GM12878 (cell line): Measurements from ENCODE around the gene HOXC12. TPM values are rescaled to one million over a fixed set of nuclear protein-coding genes. Genes with fewer than 3 reads are reported as not detected.

Experiments
- ATAC-seq: fragments of 200-7000 bp; cut with Tn5 transposase; 3 replicates; pipeline ENCODE4 v1.9.1; 2020; ENCODE audit warnings: mild to moderate bottlenecking, moderate library complexity
- BruUV-seq: library from RNA; stranded (reverse); fragments of 400-500 nt; replicated peaks from 2 replicates; lab custom pipeline; 2021; lab: Mats Ljungman, UMichigan
- CTCF ChIA-PET: fragments of 300-600 bp; sonication (Branson Sonifier 250); formaldehyde crosslinking; extraction: SDS; loops from one replicate; lab custom pipeline; 2021; ENCODE audit warnings: inconsistent platforms; lab: Yijun Ruan, JAX
- POLR2A ChIA-PET: fragments of 350-600 bp; formaldehyde crosslinking; extraction: SDS; loops from one replicate; lab custom pipeline; 2021; ENCODE audit warnings: inconsistent platforms; lab: Charles Lee
- RAD21 ChIA-PET: fragments of 300-600 bp; sonication (Branson Sonifier 250); formaldehyde crosslinking; loops from one replicate; lab custom pipeline; 2023; ENCODE audit warnings: antibody characterized with exemption; ENCODE audit not compliant: unreplicated experiment; lab: Charles Lee
- SMC1A ChIA-PET: fragments of 300-600 bp; sonication (Branson Sonifier 250); formaldehyde crosslinking; loops from one replicate; lab custom pipeline; 2023; ENCODE audit not compliant: unreplicated experiment, uncharacterized antibody; lab: Charles Lee
- DNase-seq: peaks from one replicate; pipeline ENCODE4 v3.0.0-alpha.2; 2011; ENCODE audit warnings: low read depth, low spot score
- FAIRE-seq: peaks from 3 replicates; lab custom pipeline; 2011; peaks lifted over from hg19 to GRCh38; lab: Jason Lieb, UNC
- H2AFZ ChIP-seq: 2 replicates; pipeline ENCODE4 v1.6.0; 2011; ENCODE audit warnings: low read depth, low read length, control low read depth; ENCODE audit not compliant: control insufficient read depth
- H3K27ac ChIP-seq: 2 replicates; pipeline ENCODE4 v1.5.1; 2011; ENCODE audit warnings: control low read depth; ENCODE audit not compliant: control insufficient read depth, insufficient read depth
- H3K27me3 ChIP-seq, 2 experiments: replicated peaks in 1 of 2; 2 replicates each; pipeline versions ENCODE4 v1.6.0 to v1.6.1; 2011; ENCODE audit warnings: low read length in 1 of 2; ENCODE audit not compliant: control insufficient read depth in 2 of 2, insufficient read depth in 2 of 2
- H3K36me3 ChIP-seq, 2 experiments: 2 replicates each; pipeline ENCODE4 v1.5.1; 2011; ENCODE audit warnings: low read length in 1 of 2; ENCODE audit not compliant: control insufficient read depth in 2 of 2, insufficient read depth in 2 of 2
- H3K4me1 ChIP-seq: 2 replicates; pipeline ENCODE4 v1.6.1; 2011; ENCODE audit warnings: mild to moderate bottlenecking, low read length, moderate library complexity, mixed read lengths; ENCODE audit not compliant: control insufficient read depth, insufficient read depth
- H3K4me2 ChIP-seq: 2 replicates; pipeline ENCODE4 v1.6.0; 2011; ENCODE audit warnings: control low read depth; ENCODE audit not compliant: control insufficient read depth, insufficient read depth
- H3K4me3 ChIP-seq: fragments of 200-600 bp; sonication (generic); 2 replicates; pipeline ENCODE4 v1.5.1; 2016
- H3K79me2 ChIP-seq: 2 replicates; pipeline ENCODE4 v1.6.0; 2011; ENCODE audit warnings: low read length; ENCODE audit not compliant: control insufficient read depth, insufficient read depth
- H3K9ac ChIP-seq: 2 replicates; pipeline ENCODE4 v1.8.0; 2011; ENCODE audit warnings: low read length, control low read depth, mixed read lengths; ENCODE audit not compliant: control insufficient read depth, insufficient read depth
- H3K9me3 ChIP-seq: replicated peaks from 3 replicates; pipeline ENCODE4 v1.5.1; 2011; ENCODE audit warnings: mild to moderate bottlenecking, low read length; ENCODE audit not compliant: control insufficient read depth, insufficient read depth
- H4K20me1 ChIP-seq: 2 replicates; pipeline ENCODE4 v1.6.0; 2011; ENCODE audit not compliant: control insufficient read depth, insufficient read depth
- CEBPZ ChIP-seq: fragments of 150-350 bp; IDR thresholded peaks from 2 replicates; pipeline ENCODE4 v1.6.1; 2016; ENCODE audit warnings: low read depth, low read length
- FOXK2 ChIP-seq: fragments of 450-650 bp; IDR thresholded peaks from 2 replicates; pipeline ENCODE4 v1.6.1; 2017; ENCODE audit warnings: mild to moderate bottlenecking, moderate library complexity
- RB1 ChIP-seq: fragments of 450-650 bp; formaldehyde crosslinking; IDR thresholded peaks from 2 replicates; pipeline ENCODE4 v1.6.1; 2017; ENCODE audit warnings: mild to moderate bottlenecking, borderline replicate concordance
- SMARCA5 ChIP-seq: fragments of 450-650 bp; IDR thresholded peaks from 2 replicates; pipeline ENCODE4 v1.6.1; 2017; ENCODE audit warnings: mild to moderate bottlenecking
- STAT1 ChIP-seq: fragments of 450-650 bp; conservative IDR thresholded peaks from 2 replicates; pipeline ENCODE4 v1.6.1; 2014; ENCODE audit warnings: antibody characterized with exemption, mild to moderate bottlenecking
- ZBTB11 ChIP-seq: fragments of 450-650 bp; formaldehyde crosslinking; IDR thresholded peaks from 2 replicates; pipeline ENCODE4 v1.5.0; 2022; ENCODE audit warnings: mild to moderate bottlenecking, missing genetic modification characterization
- WGBS: methylation state at CpG from one replicate; pipeline ENCODE4 v1.1.6; 2016; ENCODE audit warnings: low lambda C conversion rate; ENCODE audit not compliant: insufficient replicate concordance, insufficient coverage; ENCODE audit errors: missing lambda C conversion rate; 5-methylcytosine and 5-hydroxymethylcytosine counted together
- in situ Hi-C: fragments of 300-500 bp; cut with MboI; formaldehyde crosslinking; loops from 9 replicates; pipeline ENCODE4 v1.14.3; 2018; ENCODE audit warnings: mixed read lengths
- intact Hi-C: fragments of 100-400 bp; cut with micrococcal nuclease; formaldehyde crosslinking; loops from one replicate; pipeline ENCODE4 v1.14.2; 2022; ENCODE audit not compliant: unreplicated experiment
- polyA plus RNA-seq, 11 experiments: library from polyadenylated mRNA; depleted of rRNA in 4 of 11; unstranded in 6 of 11; stranded (reverse) in 5 of 11; fragments of >200 nt; fragmentation: Nextera tagmentation in 4 of 11; fragmentation: Illumina TruSeq in 1 of 11; extraction: Ambion mirVana in 4 of 11; extraction: Trizol in 1 of 11; gene quantifications; 1 replicate in 1 of 11; 2 replicates in 10 of 11; pipeline versions ENCODE4 v1.2.1 to v1.2.3, GENCODE V29; 2011 to 2016; ENCODE audit warnings: inconsistent platforms in 2 of 11, missing spikeins in 2 of 11, low read depth in 1 of 11
- total RNA-seq, 4 experiments: library from RNA; depleted of rRNA in 3 of 4; stranded (reverse); fragments of >200 nt in 3 of 4; fragmentation: Illumina TruSeq in 1 of 4; extraction: Trizol in 1 of 4; gene quantifications; 2 replicates each; pipeline versions ENCODE4 v1.2.1 to v1.2.3, GENCODE V29; 2013 to 2021

HOXC12 gene
- total and polyA plus RNA-seq, 10 of the 15 experiments (the other 5 are each of a cell fraction or from before 2014, with no cell fraction given) = not detected

- H3K79me2 ChIP-seq = no peaks in the 10 kb centered on the region
- no peaks in the 10 kb centered on the region for H3K36me3 ChIP-seq
- H2AFZ ChIP-seq = no peak overlapping the region
- no peak overlapping the region for H3K4me2 ChIP-seq
- H3K27me3 ChIP-seq = peaks cover 19 to 46% of the 10 kb centered on the region in 2 experiments
- H3K9ac ChIP-seq = no peak overlapping the region
- WGBS = 17% methylated on average over 13 of the region's 13 CpGs
- H3K4me1 ChIP-seq = peaks cover 7% of the 10 kb centered on the region
- intact Hi-C loops (no loop called here), in situ Hi-C loops (no loop called here)
- ChIA-PET RAD21 (interaction anchor here (1.2 kb wide), 1 partner anchor 190 kb away, joined by 3 read pairs; the partner anchor contains the start of gene SMUG1), SMC1A (interaction anchor here (1.1 kb wide), 2 partner anchors 34 to 202 kb away, joined by 3 read pairs; partner anchors contain the start of gene HOXC5), POLR2A (interaction anchor here (0.6 kb wide), 2 partner anchors 12 to 19 kb away, joined by 3 to 6 read pairs; no protein-coding TSS in a partner anchor), CTCF (interaction anchor here (1.6 to 4.2 kb wide), 6 partner anchors 34 to 216 kb away, joined by 4 to 20 read pairs (median 8); partner anchors contain the start of gene HOXC5)
- no peak overlapping the region for H3K4me3 ChIP-seq
- no peak for TF ChIP-seq FOXK2
- no peak for TF ChIP-seq CEBPZ
- TF ChIP-seq ZBTB11 (CRISPR knock-in tag) = no peak
- TF ChIP-seq SMARCA5 = no peak
- TF ChIP-seq STAT1 = no peak
- no peak for TF ChIP-seq RB1
- no peaks in the 10 kb centered on the region for H4K20me1 ChIP-seq
- no TSS peak for BruUV-seq
- no peak for ATAC-seq
- no peak for DNase-seq
- no peaks in the 10 kb centered on the region for H3K9me3 ChIP-seq
- FAIRE-seq = no peak
- no peak overlapping the region for H3K27ac ChIP-seq
These were observed 44.2 kb downstream of the HOXC12 start for GRCh38 chr12:53998900-53999236.
